AG09319 (cell line): ENCODE results near the gene PCARE.

ENCODE experiments used
- DNase-seq: peaks from one replicate; pipeline ENCODE4 v3.0.0-alpha.2; 2010; ENCODE audit warnings: low read depth; ENCODE audit errors: extremely low read depth
- TF ChIP-seq, protein P1 (sequence below): IDR thresholded peaks from 2 replicates; pipeline ENCODE4 v1.5.1; 2011; ENCODE audit warnings: low read depth, mild to moderate bottlenecking, inconsistent platforms, low read length, moderate library complexity

PCARE gene

GRCh38 chr2:29066997-29067605, 7.2 kb downstream of the PCARE start:
- TF ChIP-seq, protein P1, sequence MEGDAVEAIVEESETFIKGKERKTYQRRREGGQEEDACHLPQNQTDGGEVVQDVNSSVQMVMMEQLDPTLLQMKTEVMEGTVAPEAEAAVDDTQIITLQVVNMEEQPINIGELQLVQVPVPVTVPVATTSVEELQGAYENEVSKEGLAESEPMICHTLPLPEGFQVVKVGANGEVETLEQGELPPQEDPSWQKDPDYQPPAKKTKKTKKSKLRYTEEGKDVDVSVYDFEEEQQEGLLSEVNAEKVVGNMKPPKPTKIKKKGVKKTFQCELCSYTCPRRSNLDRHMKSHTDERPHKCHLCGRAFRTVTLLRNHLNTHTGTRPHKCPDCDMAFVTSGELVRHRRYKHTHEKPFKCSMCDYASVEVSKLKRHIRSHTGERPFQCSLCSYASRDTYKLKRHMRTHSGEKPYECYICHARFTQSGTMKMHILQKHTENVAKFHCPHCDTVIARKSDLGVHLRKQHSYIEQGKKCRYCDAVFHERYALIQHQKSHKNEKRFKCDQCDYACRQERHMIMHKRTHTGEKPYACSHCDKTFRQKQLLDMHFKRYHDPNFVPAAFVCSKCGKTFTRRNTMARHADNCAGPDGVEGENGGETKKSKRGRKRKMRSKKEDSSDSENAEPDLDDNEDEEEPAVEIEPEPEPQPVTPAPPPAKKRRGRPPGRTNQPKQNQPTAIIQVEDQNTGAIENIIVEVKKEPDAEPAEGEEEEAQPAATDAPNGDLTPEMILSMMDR: no peak
- no peak for DNase-seq

- peak; percentile 20 for DNase-seq
- TF ChIP-seq, protein P1: no peak
Observed at GRCh38 chr2:29066271-29066860, 8.0 kb downstream of the PCARE start.

DNA sequence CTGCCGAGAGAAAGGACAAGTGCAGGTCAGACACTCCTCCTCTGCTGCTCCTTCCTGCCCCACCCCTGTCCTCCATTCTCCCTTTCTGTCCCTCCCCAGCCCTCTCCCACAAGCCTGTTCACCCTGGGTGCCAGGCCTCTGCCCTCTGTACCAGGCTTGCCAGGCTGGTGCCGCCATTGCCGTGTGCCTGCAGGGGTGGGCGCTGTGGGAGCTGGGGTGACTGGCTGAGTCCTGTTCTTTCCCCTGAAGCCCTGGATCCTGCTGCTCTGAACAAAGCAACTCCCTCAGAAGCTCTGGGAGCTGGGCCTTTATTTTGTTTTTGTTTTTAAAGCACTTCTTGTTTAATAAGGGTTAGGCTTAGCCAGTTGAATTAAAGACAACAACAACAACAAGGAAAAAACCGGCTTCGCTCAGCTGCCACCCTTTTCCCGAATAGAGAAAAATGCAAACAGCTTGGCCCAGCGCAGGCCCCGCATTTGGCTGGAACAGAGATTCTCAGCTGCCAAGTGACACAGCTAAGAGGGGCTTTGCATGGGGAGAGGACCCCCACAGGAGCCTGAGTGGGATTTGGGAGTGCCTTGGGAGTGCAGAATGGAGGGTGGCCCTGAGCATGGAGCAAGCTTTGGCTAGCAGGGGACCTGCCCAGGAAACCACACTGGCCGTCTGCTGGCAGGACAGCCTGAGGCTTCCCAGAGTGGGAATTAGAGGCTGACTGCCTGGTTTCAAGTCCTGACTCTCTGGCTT, 9.1 kb downstream of the PCARE start:
- TF ChIP-seq, protein P1: no peak
- no peak for DNase-seq

GRCh38 chr2:29064746-29065067, 9.6 kb downstream of the PCARE start:
- TF ChIP-seq, protein P1: no peak
- DNase-seq: no peak

- DNase-seq: no peak
- TF ChIP-seq, protein P1: no peak
Observed at GRCh38 chr2:29064346-29064715, 10.0 kb downstream of the PCARE start.

- TF ChIP-seq, protein P1: no peak
- DNase-seq: peak; percentile 70
Observed at GRCh38 chr2:29063646-29064345, 10.5 kb downstream of the PCARE start.

DNA sequence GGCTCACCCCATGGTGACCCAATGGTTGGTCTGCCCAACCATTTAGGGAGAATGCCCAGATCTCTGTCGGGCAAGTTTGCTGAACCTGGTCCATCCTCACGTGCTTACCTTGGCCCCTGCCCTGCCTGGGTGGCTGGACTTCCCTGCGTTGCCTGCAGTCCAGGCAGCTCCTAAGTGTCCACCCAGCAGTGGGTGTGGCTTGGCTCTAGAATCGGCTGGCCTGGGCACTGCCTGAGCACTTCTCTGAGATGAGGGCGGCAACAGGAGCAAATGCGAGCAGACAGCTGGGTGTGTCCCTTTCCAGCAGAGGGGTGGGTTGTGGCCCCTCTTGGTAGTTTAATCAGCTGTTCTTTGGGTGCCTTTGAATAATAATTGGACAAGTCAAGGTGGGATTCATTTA, 11.3 kb downstream of the PCARE start:
- TF ChIP-seq, protein P1: no peak
- DNase-seq: no peak
